GM21737 (cell line): ENCODE results near the gene TNFAIP2.

Source experiments
- ATAC-seq: cut with Tn5 transposase; IDR thresholded peaks from one replicate; pipeline ENCODE4 v1.9.1; 2021; ENCODE audit warnings: mild to moderate bottlenecking, moderate library complexity; ENCODE audit not compliant: unreplicated experiment

The TNFAIP2 gene

GRCh38 chr14:103179094-103179493, 55.8 kb downstream of the TNFAIP2 start:
- no peak for ATAC-seq

GRCh38 chr14:103180331-103180730, 57.1 kb downstream of the TNFAIP2 start:
- no peak for ATAC-seq

GRCh38 chr14:103184046-103184445, 60.8 kb downstream of the TNFAIP2 start:
- ATAC-seq = no peak

GRCh38 chr14:103185051-103186029, 62.1 kb downstream of the TNFAIP2 start:
- ATAC-seq = no peak

GRCh38 chr14:103186241-103186822, 63.1 kb downstream of the TNFAIP2 start:
- no peak for ATAC-seq
